HG02588 (cell line): Measurements from ENCODE around the gene AGTRAP.

Source experiments
- ATAC-seq: cut with Tn5 transposase; IDR thresholded peaks from one replicate; pipeline ENCODE4 v1.9.1; 2021; ENCODE audit warnings: mild to moderate bottlenecking, moderate library complexity; ENCODE audit not compliant: unreplicated experiment

AGTRAP gene

DNA sequence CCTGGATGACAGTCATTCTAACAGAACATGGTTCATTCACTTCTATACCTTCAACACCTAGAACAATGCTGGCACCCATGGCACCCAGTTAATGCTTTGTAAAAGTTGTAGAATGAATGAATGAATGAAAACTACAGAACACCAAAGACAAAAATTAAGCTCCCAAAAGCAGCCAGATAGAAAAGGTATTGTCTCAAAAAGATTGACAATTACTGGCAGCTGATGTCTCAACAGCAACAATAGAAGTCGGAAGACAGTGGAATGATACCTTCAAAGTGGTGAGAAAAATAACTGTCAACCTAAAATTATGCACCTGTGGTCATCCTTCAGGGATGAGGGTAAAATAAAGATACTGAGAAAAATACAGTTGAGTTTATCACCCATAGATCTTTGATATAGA lies 21.1 kb downstream of the AGTRAP start:
- ATAC-seq = no peak

GRCh38 chr1:11759791-11760190 lies 23.9 kb downstream of the AGTRAP start:
- ATAC-seq = no peak

- ATAC-seq = no peak
These were observed 25.3 kb downstream of the AGTRAP start for GRCh38 chr1:11761285-11761684.

DNA sequence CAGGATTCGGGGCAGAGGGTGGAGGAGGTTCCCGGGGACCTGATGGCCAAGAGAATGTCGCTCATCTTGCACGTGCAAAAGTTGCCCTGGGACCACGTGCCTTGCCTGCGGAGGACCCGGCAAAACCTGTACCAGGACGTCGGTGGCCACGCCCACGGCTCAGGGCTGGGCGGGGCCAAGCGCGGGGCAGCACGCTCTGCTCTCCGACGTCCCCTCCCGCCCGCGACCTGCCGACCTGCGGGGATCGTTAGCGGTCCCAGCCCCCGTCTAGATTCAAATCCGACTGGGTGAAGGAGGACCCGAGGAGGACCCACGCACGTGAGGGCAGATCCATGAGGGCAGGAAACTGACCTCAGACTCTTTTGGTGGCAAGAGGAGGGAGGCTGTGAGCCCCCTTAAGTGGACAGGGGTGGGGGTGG lies 26.1 kb downstream of the AGTRAP start, which contains the start of gene C1orf167:
TSS of gene C1orf167 (plus strand) at position 206 of the 419 bp plus-strand sequence. CDS start 2,208 bp downstream, outside the sequence.
- no peak for ATAC-seq

DNA sequence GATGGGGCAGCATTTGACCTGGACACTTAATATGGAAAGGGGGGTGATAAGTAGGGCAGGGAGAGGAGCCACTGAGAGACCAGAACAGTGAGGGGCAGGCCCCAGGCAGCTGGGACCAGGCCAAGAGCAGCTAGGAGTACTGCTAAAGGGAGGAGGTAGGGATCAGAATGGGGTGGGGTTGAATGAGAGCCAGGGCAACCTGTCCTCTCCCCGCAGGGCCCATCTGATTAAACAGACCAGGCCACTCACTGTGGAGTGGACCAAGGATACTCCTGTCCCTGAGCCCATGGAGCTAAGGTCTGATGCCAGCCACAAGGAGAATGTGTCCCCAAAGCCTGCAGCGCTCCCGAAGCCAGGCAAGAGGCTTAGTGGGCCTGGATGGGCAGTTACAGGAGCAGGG lies 28.2 kb downstream of the AGTRAP start:
- no peak for ATAC-seq

DNA sequence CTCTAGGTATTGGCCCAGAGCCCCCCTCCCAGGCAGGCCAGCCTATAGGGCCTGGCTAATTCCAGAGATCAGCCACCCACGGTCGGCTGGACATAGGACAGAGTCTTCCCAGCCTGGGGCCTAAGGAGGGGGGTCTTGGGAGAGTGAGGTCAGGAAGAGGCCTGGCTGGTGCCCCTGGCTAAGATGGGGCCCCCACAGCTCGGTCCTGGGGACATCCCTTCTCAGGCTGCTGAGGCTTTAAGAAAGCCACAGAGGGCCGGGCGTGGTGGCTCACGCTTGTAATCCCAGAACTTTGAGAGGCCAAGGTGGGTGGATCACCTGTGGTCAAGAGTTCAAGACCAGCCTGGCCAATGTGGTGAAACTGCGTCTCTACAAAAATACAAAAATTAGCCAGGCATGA lies 28.6 kb downstream of the AGTRAP start:
- ATAC-seq = no peak

- ATAC-seq = no peak
These were observed 29.9 kb downstream of the AGTRAP start for GRCh38 chr1:11765661-11766428.

GRCh38 chr1:11766429-11766776 lies 30.5 kb downstream of the AGTRAP start:
- ATAC-seq = no peak

DNA sequence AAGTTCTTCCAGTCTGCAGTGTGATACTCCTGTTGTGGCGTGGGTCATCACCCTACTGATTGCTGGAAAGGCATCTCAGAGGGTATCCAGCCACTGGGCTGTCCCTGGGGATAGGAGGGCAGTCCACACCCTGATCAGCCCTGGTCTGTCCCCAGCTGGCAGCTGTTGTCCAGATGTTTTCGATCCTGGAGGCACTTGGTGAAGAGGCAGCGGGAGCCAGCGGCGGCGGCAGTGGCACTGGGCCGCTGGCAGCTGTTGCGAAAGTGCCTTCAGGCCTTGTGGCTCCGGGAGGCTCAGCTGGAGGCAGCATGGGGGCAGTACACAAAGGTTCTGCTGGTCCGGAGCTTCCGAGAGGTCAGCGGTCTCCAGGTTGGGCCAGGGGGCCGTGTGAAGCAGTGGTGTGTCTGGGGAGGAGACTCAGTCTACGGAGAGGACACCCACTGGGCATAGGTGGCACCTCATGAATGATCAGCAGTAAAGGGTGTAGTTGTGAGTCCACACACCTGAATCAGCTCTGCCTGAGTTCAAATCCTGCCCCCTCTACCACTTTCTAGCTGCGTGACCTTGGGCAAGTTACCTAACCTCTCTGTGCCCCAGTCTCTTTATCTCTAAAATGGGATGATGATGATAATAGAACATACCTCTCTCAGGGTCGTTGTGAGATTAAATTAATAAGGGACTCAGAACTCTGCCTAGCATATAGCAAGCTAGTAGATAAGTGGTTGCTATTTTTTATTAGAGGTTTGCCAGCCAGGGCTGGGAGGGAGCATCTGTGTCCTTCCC lies 32.2 kb downstream of the AGTRAP start:
- ATAC-seq = no peak

DNA sequence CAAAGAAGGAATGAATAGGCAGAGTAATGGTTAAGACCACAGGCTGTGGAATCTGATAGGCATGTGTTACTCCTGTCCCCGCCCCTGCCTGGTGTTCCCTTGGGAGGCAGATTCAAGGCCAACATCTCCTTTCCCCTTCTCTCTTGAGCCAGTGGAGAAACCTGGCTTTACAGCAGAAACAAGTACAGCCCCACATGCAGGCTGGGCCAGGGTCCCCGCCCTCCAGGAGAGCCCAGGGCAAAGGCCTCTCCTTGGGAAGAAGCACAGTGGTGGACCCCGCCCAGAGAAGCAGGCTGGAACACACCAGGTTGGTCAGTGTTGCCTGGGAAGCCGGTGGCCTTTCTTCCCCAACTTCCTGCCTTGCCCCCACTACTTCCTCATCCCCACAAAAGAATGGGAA lies 32.9 kb downstream of the AGTRAP start:
- ATAC-seq = no peak

DNA sequence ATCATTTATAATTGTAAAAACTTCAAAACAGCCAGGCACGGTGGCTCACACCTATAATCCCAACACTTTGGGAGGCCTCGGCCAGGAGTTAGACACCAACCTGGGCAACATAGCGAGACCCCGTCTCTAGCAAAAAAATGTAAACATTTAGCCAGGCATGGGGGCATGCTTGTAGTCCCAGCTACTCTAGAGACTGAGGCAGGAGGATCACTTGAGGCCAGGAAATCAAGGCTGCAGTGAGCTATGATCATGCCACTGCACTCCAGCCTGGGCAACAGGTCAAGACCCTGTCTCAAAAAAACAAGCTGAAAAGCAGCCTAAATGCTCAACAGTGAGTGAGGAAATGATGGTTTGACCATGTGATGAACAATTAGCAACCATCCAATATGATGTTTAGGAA lies 33.3 kb downstream of the AGTRAP start:
- no peak for ATAC-seq

- no peak for ATAC-seq
These were observed 34.1 kb downstream of the AGTRAP start for GRCh38 chr1:11770011-11770410.

DNA sequence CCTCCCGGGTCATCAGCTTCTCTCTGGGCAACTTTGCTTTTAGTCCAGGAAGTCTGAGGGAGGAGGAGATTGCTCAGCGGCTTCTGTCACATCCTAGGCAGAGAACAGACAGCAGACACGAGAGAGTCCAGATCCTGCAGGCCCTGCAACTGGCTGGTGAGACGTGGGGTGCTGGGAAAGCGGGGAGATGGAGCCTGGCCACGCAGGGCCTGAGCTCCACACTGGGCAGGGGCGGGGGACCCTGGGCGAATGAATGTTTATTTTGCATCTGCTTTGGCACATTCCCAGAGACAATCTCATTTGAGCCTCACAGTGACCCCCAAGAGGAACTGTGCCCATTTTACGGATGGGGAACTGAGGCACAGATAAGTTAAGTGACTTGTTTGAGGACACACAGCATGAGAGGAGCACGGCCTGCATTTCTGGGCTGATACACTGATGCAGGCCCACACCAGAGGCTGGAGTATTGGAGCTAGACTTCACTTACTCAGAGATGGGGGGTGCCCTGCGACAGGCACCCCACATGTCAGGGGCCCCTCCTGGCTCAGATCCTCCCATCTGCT lies 35.6 kb downstream of the AGTRAP start:
- no peak for ATAC-seq

GRCh38 chr1:11772458-11772857 lies 36.5 kb downstream of the AGTRAP start:
- ATAC-seq = no peak

GRCh38 chr1:11774753-11775152 lies 38.8 kb downstream of the AGTRAP start:
- ATAC-seq = no peak

GRCh38 chr1:11777658-11778322 lies 41.9 kb downstream of the AGTRAP start:
- ATAC-seq = no peak

- ATAC-seq = no peak
These were observed 42.4 kb downstream of the AGTRAP start for GRCh38 chr1:11778336-11778735.

- no peak for ATAC-seq
These were observed 43.1 kb downstream of the AGTRAP start for GRCh38 chr1:11778844-11779623.

- no peak for ATAC-seq
These were observed 43.9 kb downstream of the AGTRAP start for GRCh38 chr1:11779715-11780379.
